Astrocyte (in vitro differentiated cells and primary cell): Measurements from ENCODE around the gene SLC25A42. TPM values are rescaled to one million over a fixed set of nuclear protein-coding genes. Genes with fewer than 3 reads are reported as not detected.

Source experiments
- DNase-seq: peaks from one replicate; pipeline ENCODE4 v3.0.0-alpha.2; 2010; ENCODE audit warnings: low read depth
- FAIRE-seq: peaks from 2 replicates; lab custom pipeline; 2011; peaks lifted over from hg19 to GRCh38; lab: Jason Lieb, UNC
- H2AFZ ChIP-seq: 2 replicates; pipeline ENCODE4 v1.6.0; 2012; ENCODE audit warnings: low read depth, low read length, inconsistent platforms
- H3K27ac ChIP-seq: 2 replicates; pipeline ENCODE4 v1.5.1; 2011; ENCODE audit warnings: low read depth, low read length, inconsistent platforms
- H3K27me3 ChIP-seq: 2 replicates; pipeline ENCODE4 v1.6.0; 2011; ENCODE audit warnings: low read length, inconsistent platforms; ENCODE audit not compliant: insufficient read depth
- H3K36me3 ChIP-seq: 2 replicates; pipeline ENCODE4 v1.5.1; 2011; ENCODE audit warnings: low read length, inconsistent platforms; ENCODE audit not compliant: insufficient read depth
- H3K4me1 ChIP-seq: 2 replicates; pipeline ENCODE4 v1.5.1; 2011; ENCODE audit warnings: low read length, inconsistent platforms; ENCODE audit not compliant: insufficient read depth
- H3K4me2 ChIP-seq: 2 replicates; pipeline ENCODE4 v1.6.0; 2012; ENCODE audit warnings: low read length, inconsistent platforms
- H3K4me3 ChIP-seq: 2 replicates; pipeline ENCODE4 v1.5.1; 2011; ENCODE audit warnings: low read depth, mild to moderate bottlenecking, low read length, inconsistent platforms; ENCODE audit not compliant: insufficient read depth
- H3K79me2 ChIP-seq: 2 replicates; pipeline ENCODE4 v1.6.0; 2012; ENCODE audit warnings: mild to moderate bottlenecking, low read length, inconsistent platforms; ENCODE audit not compliant: insufficient read depth
- H3K9ac ChIP-seq: 2 replicates; pipeline ENCODE4 v1.6.0; 2012; ENCODE audit warnings: mild to moderate bottlenecking, low read length, inconsistent platforms
- H3K9me3 ChIP-seq: 2 replicates; pipeline ENCODE4 v1.5.1; 2012; ENCODE audit warnings: low read depth, mild to moderate bottlenecking, low read length, inconsistent platforms; ENCODE audit not compliant: insufficient read depth
- H4K20me1 ChIP-seq: 2 replicates; pipeline ENCODE4 v1.6.0; 2012; ENCODE audit warnings: low read length, inconsistent platforms; ENCODE audit not compliant: insufficient read depth
- H3K27ac Mint-ChIP-seq: one replicate; pipeline ENCODE4 v1.8.0; 2021; ENCODE audit warnings: mild to moderate bottlenecking, mixed read lengths; ENCODE audit not compliant: unreplicated experiment
- H3K27me3 Mint-ChIP-seq: one replicate; pipeline ENCODE4 v1.8.0; 2021; ENCODE audit warnings: low read depth, mixed read lengths; ENCODE audit not compliant: unreplicated experiment
- H3K36me3 Mint-ChIP-seq: one replicate; pipeline ENCODE4 v1.8.0; 2021; ENCODE audit warnings: low read depth, mixed read lengths; ENCODE audit not compliant: unreplicated experiment
- H3K4me1 Mint-ChIP-seq: one replicate; pipeline ENCODE4 v1.8.0; 2021; ENCODE audit warnings: low read depth, mixed read lengths; ENCODE audit not compliant: unreplicated experiment
- H3K4me3 Mint-ChIP-seq: one replicate; pipeline ENCODE4 v1.8.0; 2021; ENCODE audit warnings: mild to moderate bottlenecking, moderate library complexity, mixed read lengths; ENCODE audit not compliant: unreplicated experiment
- H3K9me3 Mint-ChIP-seq: one replicate; pipeline ENCODE4 v1.8.0; 2021; ENCODE audit warnings: mild to moderate bottlenecking, mixed read lengths; ENCODE audit not compliant: unreplicated experiment
- EZH2 ChIP-seq: IDR thresholded peaks from 2 replicates; pipeline ENCODE4 v1.6.1; 2012; ENCODE audit warnings: mild to moderate bottlenecking, low read length, inconsistent platforms; ENCODE audit not compliant: insufficient read depth
- total RNA-seq: library from RNA; stranded (reverse); gene quantifications from 2 replicates; pipeline ENCODE4 v1.2.1, GENCODE V29; 2021
- TF ChIP-seq, protein P1 (sequence below): IDR thresholded peaks from 2 replicates; pipeline ENCODE4 v1.5.1; 2011; ENCODE audit warnings: low read depth, mild to moderate bottlenecking, inconsistent platforms, low read length, moderate library complexity; ENCODE audit not compliant: insufficient read depth

Gene SLC25A42
- total RNA-seq, 1 donor from 2014 or later, result 7.6 TPM

DNA sequence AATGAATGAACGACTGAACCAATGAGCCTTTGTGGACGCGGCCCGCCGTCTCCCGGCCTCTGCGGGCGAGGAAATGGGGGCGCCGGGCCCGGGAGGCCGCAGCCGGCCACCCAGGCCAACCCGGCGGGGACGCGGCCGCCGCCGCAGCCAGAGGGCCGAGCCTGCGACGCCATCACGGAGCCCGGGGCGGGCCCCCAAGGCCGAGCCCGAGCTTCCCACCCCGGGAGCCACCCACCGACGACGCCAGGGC lies 30.7 kb upstream of the SLC25A42 start:
- H3K4me1 ChIP-seq, result peaks cover 4% of the 10 kb centered on the region
- H4K20me1 ChIP-seq, result peaks cover 57% of the 10 kb centered on the region
- peak overlapping the region; percentile 75 for H3K4me3 ChIP-seq
- Mint-ChIP-seq H3K4me3 (peak overlapping the region; percentile 93), H3K36me3 (peaks cover 15% of the 10 kb centered on the region), H3K27me3 (no peaks in the 10 kb centered on the region), H3K9me3 (peaks cover 2% of the 10 kb centered on the region), H3K4me1 (peaks cover 17% of the 10 kb centered on the region), H3K27ac (peak overlapping the region; percentile 82)
- no peak for DNase-seq
- H3K27ac ChIP-seq, result peak overlapping the region; percentile 98
- no peaks in the 10 kb centered on the region for H3K27me3 ChIP-seq
- H3K4me2 ChIP-seq, result peak overlapping the region; percentile 86
- peaks cover 17% of the 10 kb centered on the region for H3K36me3 ChIP-seq
- FAIRE-seq, result no peak
- peak overlapping the region; percentile 100 for H2AFZ ChIP-seq
- TF ChIP-seq, protein P1, sequence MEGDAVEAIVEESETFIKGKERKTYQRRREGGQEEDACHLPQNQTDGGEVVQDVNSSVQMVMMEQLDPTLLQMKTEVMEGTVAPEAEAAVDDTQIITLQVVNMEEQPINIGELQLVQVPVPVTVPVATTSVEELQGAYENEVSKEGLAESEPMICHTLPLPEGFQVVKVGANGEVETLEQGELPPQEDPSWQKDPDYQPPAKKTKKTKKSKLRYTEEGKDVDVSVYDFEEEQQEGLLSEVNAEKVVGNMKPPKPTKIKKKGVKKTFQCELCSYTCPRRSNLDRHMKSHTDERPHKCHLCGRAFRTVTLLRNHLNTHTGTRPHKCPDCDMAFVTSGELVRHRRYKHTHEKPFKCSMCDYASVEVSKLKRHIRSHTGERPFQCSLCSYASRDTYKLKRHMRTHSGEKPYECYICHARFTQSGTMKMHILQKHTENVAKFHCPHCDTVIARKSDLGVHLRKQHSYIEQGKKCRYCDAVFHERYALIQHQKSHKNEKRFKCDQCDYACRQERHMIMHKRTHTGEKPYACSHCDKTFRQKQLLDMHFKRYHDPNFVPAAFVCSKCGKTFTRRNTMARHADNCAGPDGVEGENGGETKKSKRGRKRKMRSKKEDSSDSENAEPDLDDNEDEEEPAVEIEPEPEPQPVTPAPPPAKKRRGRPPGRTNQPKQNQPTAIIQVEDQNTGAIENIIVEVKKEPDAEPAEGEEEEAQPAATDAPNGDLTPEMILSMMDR, result no peak
- no peak for TF ChIP-seq EZH2
- H3K9ac ChIP-seq, result peak overlapping the region; percentile 97
- peaks cover 85% of the 10 kb centered on the region for H3K79me2 ChIP-seq
- H3K9me3 ChIP-seq, result no peaks in the 10 kb centered on the region

DNA sequence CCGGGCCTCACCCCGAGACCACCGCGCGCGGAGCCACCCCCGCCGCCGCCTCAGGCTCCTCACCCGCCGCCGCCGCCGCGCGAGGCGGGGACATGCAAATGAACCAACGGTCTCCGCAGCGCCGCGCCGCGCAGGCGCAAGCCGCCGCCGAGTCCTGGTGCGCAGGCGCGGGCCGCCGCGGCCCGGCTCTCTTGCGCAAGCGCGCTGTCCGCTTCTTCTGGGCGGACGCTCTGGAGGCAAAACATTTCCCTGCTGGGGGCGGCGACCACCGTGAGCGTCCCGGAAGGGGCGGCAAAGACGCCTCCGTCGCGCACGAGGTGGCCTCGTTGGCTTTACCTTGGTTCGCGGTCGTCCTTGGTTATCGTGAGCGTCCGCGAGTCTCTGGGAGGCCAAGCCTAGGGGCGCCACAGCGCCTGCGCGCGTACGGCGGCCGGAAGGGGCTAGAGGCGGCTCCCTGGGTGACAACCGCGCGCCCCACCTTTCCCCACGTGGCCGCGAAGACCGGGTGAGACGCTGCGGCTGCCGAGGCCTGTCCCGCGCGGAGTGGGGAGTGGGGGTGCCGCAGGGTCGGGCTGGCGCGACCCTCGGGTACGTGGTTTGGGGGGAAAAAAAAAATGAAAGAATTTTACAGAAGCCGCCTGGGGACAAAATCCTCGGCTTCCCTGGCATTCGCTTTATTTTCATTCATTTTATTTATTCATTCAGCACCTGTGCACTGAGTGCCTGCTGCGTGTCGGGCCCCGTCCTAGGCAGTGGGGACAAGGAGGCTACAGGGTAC lies 30.2 kb upstream of the SLC25A42 start, which contains the start of the genes ARMC6 and SUGP2:
ARMC6 (plus strand) TSS at position 178 of the 778 bp plus-strand sequence. CDS start 607 bp downstream, outside the sequence.
SUGP2 (minus strand) TSS at position 92 of the 778 bp plus-strand sequence. CDS start 2,446 bp downstream, outside the sequence.
- Mint-ChIP-seq H3K36me3 (peaks cover 12% of the 10 kb centered on the region), H3K4me3 (peak within 1 kb of the TSS; percentile 96), H3K27me3 (no peaks in the 10 kb centered on the region), H3K4me1 (peaks cover 17% of the 10 kb centered on the region), H3K9me3 (peaks cover 2% of the 10 kb centered on the region), H3K27ac (peak within 1 kb of the TSS; percentile 82)
- Histone ChIP-seq H3K4me2 (peak within 1 kb of the TSS; percentile 86), H3K4me3 (peak within 1 kb of the TSS; percentile 75), H3K9me3 (no peaks in the 10 kb centered on the region), H3K9ac (peak within 1 kb of the TSS; percentile 97), H3K4me1 (peaks cover 4% of the 10 kb centered on the region), H3K79me2 (peaks cover 84% of the 10 kb centered on the region), H3K27me3 (no peaks in the 10 kb centered on the region), H4K20me1 (peaks cover 53% of the 10 kb centered on the region), H2AFZ (peak within 1 kb of the TSS; percentile 100), H3K36me3 (peaks cover 12% of the 10 kb centered on the region), H3K27ac (peak within 1 kb of the TSS; percentile 98)
- no peak for TF ChIP-seq EZH2
- TF ChIP-seq, protein P1, result no peak
- DNase-seq (peak; percentile 60), FAIRE-seq (no peak)

DNA sequence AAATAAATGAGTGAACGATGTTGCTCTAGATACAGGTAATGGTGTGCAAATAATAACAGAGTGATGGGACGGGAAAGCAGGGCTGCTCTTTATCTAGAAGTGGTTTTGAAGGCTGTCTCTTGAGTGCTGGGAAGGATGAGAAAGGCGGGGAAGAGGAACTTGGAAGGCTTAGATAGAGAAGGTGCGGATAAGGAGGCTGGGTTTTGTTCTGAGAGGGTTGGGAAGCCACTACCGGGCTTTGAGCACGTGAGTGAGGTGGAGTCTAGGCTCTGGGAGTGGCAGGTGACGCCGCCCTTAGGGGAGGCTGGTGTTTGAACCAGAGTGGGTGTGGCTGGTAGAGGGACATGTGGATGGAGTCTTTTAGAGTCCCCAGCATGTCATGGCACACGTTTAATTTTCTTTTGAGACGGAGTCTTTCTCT lies 29.6 kb upstream of the SLC25A42 start:
- peak overlapping the region; percentile 98 for H3K27ac ChIP-seq
- Mint-ChIP-seq H3K27ac (peak overlapping the region; percentile 79), H3K9me3 (peaks cover 2% of the 10 kb centered on the region), H3K27me3 (no peaks in the 10 kb centered on the region), H3K4me1 (peaks cover 17% of the 10 kb centered on the region), H3K4me3 (peak overlapping the region; percentile 96), H3K36me3 (peaks cover 12% of the 10 kb centered on the region)
- H3K79me2 ChIP-seq, result peaks cover 85% of the 10 kb centered on the region
- peak overlapping the region; percentile 97 for H3K9ac ChIP-seq
- H3K9me3 ChIP-seq, result no peaks in the 10 kb centered on the region
- TF ChIP-seq, protein P1, result no peak
- TF ChIP-seq EZH2, result no peak
- H3K4me1 ChIP-seq, result peaks cover 4% of the 10 kb centered on the region
- peaks cover 9% of the 10 kb centered on the region for H3K36me3 ChIP-seq
- DNase-seq (peak; percentile 42), FAIRE-seq (no peak)
- H3K4me2 ChIP-seq, result peak overlapping the region; percentile 86
- H3K4me3 ChIP-seq, result peak overlapping the region; percentile 75
- peaks cover 52% of the 10 kb centered on the region for H4K20me1 ChIP-seq
- peak overlapping the region; percentile 100 for H2AFZ ChIP-seq
- H3K27me3 ChIP-seq, result no peaks in the 10 kb centered on the region
